ENCODE data around the gene TMEM273. TPM values are rescaled to one million over a fixed set of nuclear protein-coding genes. Genes with fewer than 3 reads are reported as not detected.

Gene TMEM273
- total RNA-seq, 2 donors from 2014 or later = 9.6 to 14.8 TPM

DNA sequence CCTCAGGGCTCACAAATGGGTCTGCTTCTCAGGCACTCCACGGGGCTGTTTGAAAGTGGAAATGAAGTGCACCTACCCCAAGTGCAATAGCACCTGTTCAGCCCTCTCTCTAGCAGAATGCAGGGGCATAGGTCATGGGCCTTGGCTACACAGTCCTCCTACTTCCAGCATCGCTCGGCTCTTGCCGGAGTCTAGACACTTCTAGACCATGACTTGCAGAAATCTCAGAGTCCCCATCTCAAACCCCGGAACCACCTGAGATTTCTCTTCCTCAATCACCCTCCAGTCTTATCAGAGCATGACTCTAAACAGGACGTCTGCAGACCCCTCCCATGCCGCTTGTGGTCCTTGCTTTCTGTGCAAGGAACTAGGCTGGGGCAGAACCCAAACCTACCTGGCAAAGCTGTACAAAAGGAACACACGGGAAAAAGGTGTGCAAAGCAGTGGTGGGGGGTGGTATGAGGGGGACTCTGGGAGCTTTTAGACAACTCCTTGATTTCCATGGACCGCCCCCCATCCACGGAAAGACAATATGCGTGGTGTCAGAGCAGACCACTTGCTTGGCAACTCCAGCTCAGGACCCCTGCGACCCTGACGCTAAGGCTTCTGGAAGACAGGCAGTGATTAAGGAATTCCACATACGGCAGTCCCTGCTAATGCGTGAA is 13.8 kb downstream of the TMEM273 start:
- H3K9me3 ChIP-seq = no peaks in the 10 kb centered on the region
- no peaks in the 10 kb centered on the region for H3K27me3 ChIP-seq (replicated peaks; ENCODE audit: insufficient read depth)
- DNase-seq (ENCODE audit: low spot score) = no peak
- no peaks in the 10 kb centered on the region for H3K36me3 ChIP-seq
- TF ChIP-seq, protein P1, sequence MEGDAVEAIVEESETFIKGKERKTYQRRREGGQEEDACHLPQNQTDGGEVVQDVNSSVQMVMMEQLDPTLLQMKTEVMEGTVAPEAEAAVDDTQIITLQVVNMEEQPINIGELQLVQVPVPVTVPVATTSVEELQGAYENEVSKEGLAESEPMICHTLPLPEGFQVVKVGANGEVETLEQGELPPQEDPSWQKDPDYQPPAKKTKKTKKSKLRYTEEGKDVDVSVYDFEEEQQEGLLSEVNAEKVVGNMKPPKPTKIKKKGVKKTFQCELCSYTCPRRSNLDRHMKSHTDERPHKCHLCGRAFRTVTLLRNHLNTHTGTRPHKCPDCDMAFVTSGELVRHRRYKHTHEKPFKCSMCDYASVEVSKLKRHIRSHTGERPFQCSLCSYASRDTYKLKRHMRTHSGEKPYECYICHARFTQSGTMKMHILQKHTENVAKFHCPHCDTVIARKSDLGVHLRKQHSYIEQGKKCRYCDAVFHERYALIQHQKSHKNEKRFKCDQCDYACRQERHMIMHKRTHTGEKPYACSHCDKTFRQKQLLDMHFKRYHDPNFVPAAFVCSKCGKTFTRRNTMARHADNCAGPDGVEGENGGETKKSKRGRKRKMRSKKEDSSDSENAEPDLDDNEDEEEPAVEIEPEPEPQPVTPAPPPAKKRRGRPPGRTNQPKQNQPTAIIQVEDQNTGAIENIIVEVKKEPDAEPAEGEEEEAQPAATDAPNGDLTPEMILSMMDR (IDR thresholded peaks at IDR 0.05) = no peak
- no peak for ATAC-seq (ENCODE audit: insufficient number of reproducible peaks, low FRiP score, low read depth)
- no peak overlapping the region for H3K4me3 ChIP-seq
- H3K27ac ChIP-seq = no peak overlapping the region
- peaks cover 5 to 11% of the 10 kb centered on the region in 2 donors for H3K4me1 ChIP-seq (ENCODE audit: control insufficient read depth in 1 of 2, low read depth in 2 of 2)

DNA sequence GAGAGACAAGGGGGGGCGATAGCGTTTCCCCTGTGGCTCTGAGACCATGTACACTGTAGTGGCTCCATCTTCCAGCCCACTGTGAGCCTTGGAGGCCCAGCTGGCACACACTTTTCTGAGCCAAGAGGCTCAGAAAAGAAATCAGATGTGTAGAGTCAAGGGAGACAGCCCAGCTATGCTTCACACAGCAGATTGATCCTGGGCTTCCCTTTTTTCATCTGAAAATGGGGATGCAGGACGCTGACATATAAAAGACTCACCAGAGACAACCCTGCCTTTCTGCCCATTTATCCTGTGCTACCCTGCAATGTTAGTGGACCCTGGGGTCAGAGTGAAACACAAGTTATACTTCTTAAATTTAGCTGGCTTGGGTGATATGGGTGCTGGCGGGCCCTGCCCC is 14.3 kb downstream of the TMEM273 start:
- DNase-seq (ENCODE audit: low spot score) = no peak
- H3K4me3 ChIP-seq = no peak overlapping the region
- H3K36me3 ChIP-seq = no peaks in the 10 kb centered on the region
- H3K27ac ChIP-seq = no peak overlapping the region
- no peak for ATAC-seq (ENCODE audit: insufficient number of reproducible peaks, low FRiP score, low read depth)
- TF ChIP-seq, protein P1 (IDR thresholded peaks at IDR 0.05) = no peak
- no peaks in the 10 kb centered on the region for H3K27me3 ChIP-seq (replicated peaks; ENCODE audit: insufficient read depth)
- H3K9me3 ChIP-seq = no peaks in the 10 kb centered on the region
- peaks cover 5 to 11% of the 10 kb centered on the region in 2 donors for H3K4me1 ChIP-seq (ENCODE audit: control insufficient read depth in 1 of 2, low read depth in 2 of 2)

DNA sequence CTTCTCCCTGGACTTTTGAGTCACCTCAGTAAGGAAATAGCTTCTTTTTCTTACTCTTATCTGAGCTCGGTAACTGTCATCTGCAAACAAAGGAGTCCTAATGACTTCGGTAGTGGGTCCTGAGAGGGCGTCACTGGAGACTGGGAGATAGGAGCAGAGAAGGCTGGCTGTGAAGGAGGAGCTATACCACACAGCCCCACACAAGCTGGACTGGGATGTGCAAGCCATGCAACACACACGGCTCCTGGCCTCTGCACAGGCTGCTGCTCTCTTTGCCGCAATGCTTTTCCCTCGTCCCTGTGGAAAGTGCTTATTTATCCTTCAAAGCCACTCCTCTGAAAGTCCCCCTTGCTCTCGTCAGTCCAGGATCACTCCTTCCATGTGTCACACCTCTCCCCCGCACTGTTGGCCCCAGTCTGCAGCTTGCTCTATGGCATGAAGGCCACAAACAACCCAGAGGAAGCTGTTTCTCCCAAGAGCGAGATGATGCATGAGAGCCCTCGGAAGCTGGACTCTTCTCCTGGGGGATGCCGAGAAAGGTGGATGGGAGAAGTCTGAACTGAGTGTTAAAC is 14.9 kb downstream of the TMEM273 start:
- no peaks in the 10 kb centered on the region for H3K27me3 ChIP-seq (replicated peaks; ENCODE audit: insufficient read depth)
- no peak for DNase-seq (ENCODE audit: low spot score)
- H3K9me3 ChIP-seq = no peaks in the 10 kb centered on the region
- peaks cover 5 to 11% of the 10 kb centered on the region in 2 donors for H3K4me1 ChIP-seq (ENCODE audit: control insufficient read depth in 1 of 2, low read depth in 2 of 2)
- H3K27ac ChIP-seq = no peak overlapping the region
- ATAC-seq (ENCODE audit: insufficient number of reproducible peaks, low FRiP score, low read depth) = no peak
- no peak overlapping the region for H3K4me3 ChIP-seq
- TF ChIP-seq, protein P1 (IDR thresholded peaks at IDR 0.05) = no peak
- H3K36me3 ChIP-seq = no peaks in the 10 kb centered on the region

DNA sequence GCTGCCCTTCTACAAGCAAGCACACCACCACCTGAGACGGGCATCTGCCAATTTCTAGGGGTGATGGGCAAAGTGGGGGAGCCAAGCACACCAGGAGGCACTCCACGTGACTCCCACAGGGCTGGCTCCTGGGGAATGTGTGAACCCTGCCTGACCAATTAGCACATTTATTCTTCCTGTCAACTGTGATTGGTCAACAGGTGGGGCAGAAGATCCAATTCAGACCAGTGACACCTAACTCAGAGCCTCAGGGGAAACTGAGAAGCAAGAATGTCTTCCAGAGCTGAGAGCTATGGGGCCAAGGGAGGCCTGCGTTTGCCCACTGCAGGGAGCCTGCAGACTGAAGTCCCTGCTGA is 15.4 kb downstream of the TMEM273 start:
- Histone ChIP-seq H3K4me1 (ENCODE audit: control insufficient read depth in 1 of 2, low read depth in 2 of 2) (peaks cover 5 to 10% of the 10 kb centered on the region in 2 donors), H3K9me3 (no peaks in the 10 kb centered on the region), H3K27ac (no peak overlapping the region), H3K4me3 (no peak overlapping the region), H3K27me3 (replicated peaks; ENCODE audit: insufficient read depth) (no peaks in the 10 kb centered on the region), H3K36me3 (no peaks in the 10 kb centered on the region)
- ATAC-seq (ENCODE audit: insufficient number of reproducible peaks, low FRiP score, low read depth) (no peak), DNase-seq (ENCODE audit: low spot score) (no peak)
- TF ChIP-seq, protein P1 (IDR thresholded peaks at IDR 0.05) = no peak

DNA sequence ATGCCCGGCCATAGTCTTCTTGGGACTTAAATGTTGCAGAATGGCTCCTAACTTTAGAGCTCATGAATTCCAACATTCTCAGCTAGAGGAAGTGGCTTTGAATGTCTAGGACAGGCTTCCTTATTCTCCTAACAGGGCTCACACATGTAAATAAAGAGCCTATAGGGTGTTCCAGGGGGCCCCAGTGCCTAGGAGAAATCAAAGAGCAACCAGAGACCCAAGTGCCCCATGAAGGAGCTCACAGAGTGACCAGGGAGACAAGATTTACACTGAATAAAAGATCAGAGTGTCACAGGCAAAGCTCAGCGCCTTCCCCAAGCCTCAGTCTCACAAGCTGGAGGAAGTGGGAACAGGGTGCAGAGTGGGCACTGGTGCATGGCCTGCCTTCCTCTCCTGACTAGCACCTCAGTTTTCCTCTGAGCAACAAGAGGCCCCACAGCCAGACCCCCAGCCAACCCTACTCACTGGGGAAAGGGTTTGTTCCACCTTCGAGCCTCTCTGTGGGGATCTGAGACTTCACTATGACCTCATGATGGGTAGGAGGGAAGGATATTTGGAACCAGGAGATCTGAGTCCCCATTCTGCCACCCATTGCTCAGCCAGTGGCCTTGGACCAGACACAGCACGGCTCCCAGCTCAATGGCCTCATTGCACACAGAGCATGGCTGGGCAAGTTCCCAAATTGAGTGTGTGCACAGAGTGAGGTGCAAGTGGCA is 16.0 kb downstream of the TMEM273 start:
- TF ChIP-seq, protein P1 (IDR thresholded peaks at IDR 0.05) = no peak
- Histone ChIP-seq H3K4me1 (ENCODE audit: control insufficient read depth in 1 of 2, low read depth in 2 of 2) (peaks cover 4 to 5% of the 10 kb centered on the region in 2 donors), H3K9me3 (no peaks in the 10 kb centered on the region), H3K4me3 (no peak overlapping the region), H3K36me3 (no peaks in the 10 kb centered on the region), H3K27ac (no peak overlapping the region), H3K27me3 (replicated peaks; ENCODE audit: insufficient read depth) (no peaks in the 10 kb centered on the region)
- no peak for ATAC-seq (ENCODE audit: insufficient number of reproducible peaks, low FRiP score, low read depth)
- DNase-seq (ENCODE audit: low spot score) = no peak

All from thoracic aorta (tissue), 2 donors.